ENCODE results near the gene PCK1.

Gene PCK1

DNA sequence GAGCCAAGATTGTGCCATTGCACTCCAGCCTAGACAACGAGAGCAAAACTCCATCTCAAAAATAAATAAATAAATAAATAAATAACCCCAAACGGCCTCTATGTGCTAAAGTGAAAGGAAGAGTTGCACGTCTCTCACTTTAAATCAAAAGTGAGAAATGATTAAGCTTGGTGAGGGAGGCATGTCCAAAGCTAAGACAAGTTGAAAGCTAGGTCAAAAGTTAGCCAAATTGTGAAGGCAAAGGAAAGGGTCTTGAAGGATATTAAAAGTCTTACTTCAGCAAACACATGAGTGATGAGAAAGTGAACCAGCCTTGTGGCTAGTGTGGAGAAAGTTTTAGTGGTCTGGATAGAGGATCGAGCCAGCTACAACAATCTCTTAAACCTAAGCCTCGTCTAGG, 45.0 kb downstream of the PCK1 start:
- DNase-seq (ENCODE audit: low read depth), result no peak

DNA sequence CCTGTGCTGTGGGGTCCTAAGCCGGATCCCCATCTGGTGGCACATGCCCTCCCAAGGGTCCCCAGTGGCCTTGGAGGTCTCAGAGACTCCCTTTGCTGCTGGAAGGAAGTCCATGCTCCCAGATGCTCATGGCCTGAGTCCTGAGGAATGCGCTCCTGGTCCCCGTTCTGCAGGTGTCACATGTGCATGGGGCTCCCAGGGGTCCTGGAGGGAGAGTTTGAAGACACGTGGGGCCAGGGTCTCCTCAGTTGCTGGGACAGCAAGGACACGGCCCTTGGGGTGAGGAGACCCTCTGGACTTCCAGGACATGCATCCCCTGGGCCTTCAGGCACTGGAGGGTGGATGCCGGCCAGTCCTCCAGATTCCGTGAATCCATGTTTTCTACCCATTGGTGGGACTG, 47.6 kb downstream of the PCK1 start:
- no peak for DNase-seq (ENCODE audit: low read depth)

DNA sequence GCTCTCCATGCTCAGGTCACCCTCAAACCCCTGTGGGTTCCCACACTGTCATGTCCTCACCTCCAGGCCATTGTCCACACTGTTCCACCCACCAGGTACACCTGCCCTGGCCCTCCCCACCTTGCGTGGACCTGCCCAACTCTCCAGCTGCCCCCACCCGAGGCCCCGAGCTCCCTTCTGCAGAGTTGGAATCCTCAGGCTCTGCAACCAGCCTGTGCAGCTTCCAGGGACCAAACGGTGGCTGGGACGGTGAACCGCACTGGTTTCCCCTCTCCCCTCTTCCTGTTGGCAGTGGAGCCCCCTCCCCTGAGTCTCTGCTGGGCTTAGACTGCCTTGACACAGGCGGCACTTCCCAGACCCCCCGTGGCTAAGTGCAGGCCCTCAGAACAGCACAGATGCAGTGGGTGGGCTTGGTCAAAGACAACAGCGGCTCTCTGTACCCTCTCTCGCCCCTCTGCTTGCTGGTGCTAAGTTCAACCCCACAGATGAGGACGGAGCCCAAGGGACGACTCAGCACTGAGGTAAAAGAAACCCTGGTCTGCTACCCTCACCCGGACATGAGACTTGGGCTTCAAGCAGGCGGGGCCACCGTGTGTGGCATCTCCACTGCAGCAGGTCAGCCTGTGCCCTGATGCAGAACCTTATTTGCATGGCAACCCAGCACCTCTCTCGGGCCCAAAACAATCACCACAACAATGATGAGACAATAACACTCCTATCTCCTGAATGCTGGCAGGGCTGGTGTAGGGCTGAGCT, 48.4 kb downstream of the PCK1 start:
- no peak for DNase-seq (ENCODE audit: low read depth)

DNA sequence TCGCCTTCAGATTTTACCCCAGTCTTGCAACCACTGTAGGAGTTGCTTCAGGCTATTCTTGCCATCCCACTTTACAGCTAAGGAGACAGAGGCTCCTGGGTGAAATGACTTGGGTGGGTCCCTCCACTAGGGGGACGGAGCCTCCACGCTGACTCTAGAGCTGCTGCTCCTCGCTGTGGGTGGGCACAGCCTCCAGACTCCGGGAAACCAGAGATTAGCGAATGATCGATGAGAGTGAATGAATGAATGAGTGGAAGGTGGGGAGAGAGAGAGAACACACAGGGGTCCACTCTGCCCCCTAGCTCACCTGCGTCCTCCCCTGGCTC, 48.9 kb downstream of the PCK1 start:
- DNase-seq (ENCODE audit: low read depth), result no peak

DNA sequence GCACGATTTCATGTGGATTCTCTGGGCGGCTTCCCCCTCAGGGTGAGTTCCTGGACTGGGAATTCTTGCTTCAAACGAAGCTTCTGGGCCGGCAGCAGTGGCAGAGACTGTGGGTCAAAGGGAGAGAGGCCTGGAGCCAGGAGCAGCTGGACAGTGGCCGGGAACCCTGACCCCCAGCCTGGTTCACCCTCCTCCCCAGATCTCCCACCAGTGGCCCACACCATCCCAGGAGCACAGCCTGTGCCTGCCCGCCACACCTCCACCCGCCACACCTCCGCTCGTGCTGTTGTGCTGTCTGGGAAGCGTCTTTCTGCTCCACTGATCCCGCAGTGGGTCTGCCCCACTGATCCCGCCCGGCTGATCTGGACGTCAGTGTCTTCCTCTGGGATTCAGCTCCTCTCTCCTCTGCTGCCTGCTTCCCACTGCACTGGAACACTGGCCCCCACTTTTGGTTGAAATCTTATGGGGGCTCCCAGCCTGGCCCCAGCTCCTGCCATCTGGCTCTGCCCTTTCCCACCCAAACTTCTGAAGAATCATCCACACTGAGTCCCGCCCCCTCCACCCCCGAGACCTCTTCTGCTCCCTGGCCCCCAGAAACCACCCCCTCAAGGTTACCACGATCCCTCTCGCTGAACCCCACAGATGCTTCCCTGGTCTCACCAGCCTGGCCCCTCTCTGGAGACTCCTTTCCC, 49.5 kb downstream of the PCK1 start:
- no peak for DNase-seq (ENCODE audit: low read depth)

DNA sequence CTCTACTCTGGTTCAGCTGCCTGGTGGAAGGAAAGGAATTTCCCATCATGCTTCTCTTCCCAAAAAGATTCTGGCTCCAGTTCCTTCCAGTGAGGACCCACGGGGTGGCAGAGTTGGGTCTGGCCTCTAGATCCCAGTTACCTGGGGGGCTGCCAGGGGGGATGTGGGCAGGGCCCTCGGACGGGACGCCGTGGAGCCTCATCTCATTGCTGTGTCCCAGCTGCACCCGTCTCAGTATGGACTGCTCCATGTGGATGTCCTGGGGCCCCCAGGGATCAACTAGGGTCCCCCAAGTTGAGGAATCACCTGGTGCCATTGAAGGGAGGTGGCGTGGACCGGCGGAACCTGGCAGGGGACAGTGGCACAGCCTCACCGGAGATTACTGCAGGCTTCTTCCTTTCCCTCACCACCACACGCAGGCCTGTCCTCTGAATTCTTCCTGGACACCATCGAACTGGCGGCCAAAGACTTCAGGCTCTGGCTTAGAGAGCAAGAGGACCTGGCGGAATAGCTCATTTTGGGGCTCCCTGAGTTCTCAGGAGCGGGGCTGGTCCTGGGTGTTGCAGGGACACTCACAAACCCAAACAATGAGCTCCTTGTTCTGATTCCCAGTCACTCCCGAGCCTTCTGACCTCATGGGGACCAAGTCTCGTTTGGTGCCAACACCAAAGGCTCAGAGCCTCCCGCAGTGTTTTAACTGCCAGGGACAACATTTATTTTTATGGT, 50.8 kb downstream of the PCK1 start:
- no peak for DNase-seq (ENCODE audit: low read depth)

DNA sequence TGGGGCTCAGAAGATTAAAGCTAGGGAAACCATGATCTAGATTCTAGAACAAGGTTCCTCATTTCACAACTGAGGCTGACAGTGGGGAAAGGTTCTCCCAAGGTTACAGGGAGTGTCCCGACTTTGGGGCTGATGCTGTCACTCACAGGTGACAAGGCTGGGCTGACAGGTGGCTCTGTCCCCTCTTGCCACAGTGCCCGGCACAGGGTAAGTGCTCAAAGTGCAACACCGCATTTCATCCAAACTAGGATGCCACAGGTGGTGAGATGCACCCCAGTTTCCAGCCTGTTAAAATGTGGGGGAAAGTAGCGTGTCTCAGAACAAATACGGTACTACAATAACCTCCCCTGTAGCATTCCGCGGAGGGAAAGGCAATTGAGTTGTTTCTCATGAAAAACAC, 51.5 kb downstream of the PCK1 start:
- DNase-seq (ENCODE audit: low read depth), result no peak

DNA sequence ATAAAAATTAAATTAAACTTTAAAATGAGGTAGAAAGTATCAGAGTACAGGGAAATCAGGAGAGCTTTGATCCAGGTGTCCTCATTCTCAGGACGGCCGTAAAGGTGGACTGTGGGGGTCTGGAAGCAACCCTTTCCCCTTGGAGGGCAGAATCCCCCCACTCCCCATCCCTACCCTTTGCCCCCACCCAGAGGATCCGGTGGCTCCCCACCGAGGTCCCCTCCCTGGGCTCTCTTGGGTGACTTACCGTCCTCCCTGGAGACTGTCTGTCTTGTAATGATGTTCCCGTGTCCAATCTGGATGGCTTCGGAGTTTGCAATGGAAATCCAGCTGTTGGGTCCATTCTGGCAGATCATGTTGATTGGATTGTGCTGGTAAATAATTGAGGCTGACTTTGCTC, 52.0 kb downstream of the PCK1 start:
- DNase-seq (ENCODE audit: low read depth), result no peak

DNA sequence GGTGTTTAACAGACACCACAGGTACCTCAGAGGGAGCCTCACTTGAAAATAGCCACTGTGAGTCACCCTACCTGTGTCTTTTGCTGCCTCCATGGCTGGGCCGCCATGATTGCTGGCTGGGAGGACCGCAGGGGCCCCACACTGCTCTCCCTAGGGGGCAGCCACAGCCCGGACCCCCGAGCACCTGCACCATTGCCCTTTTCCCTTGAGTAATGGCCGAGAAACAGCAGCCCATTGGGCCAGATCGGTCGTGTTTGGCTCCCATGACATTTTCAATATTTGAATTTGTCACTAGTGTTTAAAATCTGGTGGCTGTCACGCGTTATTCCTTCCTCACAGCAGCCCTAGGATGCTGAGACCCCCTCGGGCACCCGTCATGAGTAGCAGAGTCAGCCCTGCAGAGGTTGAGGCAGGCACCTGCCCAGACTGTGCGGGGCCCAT, 52.6 kb downstream of the PCK1 start:
- no peak for DNase-seq (ENCODE audit: low read depth)

DNA sequence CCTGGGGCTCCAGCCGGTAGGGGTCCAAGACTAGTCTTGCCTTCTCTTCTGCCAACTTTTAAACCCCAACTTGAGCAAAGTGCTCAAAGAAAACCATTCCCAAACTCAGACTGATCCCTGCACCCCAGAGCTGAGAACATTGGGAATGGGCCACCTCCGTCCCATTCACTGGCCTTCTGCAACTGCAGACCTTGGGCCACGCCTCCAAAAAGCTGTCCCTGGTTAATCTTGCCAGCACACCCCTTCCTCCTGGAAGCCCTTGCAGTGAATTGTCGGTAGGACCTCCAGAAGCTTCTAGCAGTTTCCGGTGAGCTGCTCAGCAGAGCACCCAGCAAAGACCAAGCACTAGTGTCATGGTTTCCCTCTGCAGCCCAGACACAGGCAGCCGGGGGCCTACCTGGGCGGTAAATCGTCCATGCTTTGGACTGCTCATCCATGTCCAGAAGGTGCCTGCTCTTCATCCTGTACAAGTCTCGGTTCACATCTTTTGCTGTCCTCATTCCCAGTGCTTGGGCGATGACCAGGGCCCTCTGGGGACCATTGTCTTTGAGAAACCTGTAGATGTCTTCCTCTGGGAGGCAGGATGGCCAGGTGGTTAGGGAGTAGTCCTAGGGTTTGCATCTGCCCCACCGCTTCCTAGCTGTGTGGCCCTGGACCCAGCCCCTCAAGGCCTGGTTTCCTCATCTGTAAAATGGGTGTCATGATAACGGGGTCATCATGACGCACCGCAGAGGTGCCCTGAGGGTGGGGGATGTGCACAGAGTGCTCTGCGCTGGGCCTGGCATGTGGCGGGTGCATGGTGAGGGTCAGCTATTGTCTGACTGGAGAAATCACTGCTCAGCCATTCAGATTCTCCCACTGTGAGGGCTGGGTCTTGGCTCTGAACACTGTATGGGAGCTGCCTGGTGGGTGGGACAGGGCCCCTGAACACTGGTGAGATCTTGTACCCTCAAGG, 53.9 kb downstream of the PCK1 start:
- DNase-seq (ENCODE audit: low read depth), result no peak

DNA sequence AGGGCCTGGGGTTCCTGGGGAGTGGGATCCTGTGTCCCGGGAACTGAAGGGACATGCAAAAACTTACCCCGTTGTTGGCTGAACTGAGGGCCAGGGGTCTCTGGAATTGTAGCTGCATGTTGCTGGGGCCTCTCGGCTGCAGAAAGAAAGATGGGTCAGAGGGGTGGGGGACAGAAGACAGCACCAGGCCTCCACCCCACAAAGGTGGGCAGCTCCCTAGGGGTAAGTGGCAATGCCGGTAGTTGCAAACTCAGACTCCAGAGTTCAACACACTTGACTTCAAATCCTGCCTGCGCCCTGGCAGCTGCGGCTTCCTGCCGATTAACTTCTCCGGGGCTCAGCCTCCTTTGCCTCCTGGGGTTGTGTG, 54.5 kb downstream of the PCK1 start:
- no peak for DNase-seq (ENCODE audit: low read depth)

DNA sequence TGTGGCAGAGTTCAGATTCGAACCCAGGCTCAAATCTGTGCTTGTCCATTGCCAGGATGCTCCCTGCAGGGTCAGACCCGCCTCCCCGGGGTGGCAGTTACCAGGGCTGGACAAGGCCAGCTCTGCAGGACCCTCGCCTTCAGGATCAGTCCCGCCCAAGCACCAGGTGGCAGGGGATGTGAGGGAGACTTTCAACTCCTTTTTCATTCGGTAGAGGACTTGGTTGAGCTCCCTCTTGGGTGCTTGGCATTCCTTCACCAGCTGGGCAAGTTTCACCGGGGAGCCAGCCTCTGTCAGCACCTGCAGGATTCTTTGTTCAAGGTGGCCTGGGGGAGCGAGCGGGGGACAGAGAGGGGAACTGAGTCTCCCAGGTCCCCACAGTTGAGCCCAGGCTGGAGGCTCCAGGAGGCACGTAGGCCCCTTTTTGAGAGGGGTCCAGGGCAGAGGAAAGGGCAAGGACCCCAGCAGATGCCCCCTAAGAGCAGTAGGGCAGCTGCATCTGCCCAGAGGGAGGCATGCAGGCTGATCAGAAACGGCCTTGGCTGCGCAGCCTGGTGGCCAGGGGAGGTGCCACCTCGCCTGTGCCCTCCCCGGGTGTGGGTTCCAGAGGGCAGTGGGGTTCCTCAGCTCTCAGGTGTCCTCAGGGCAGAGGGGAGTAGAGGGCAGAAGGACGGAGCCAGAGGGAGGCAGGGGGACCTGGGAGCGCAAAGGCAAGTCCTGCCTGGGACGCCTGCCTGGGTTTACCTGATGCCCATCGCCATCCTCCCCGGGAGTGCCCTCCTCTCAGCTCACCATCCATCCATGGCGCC, 55.4 kb downstream of the PCK1 start:
- no peak for DNase-seq (ENCODE audit: low read depth)

DNA sequence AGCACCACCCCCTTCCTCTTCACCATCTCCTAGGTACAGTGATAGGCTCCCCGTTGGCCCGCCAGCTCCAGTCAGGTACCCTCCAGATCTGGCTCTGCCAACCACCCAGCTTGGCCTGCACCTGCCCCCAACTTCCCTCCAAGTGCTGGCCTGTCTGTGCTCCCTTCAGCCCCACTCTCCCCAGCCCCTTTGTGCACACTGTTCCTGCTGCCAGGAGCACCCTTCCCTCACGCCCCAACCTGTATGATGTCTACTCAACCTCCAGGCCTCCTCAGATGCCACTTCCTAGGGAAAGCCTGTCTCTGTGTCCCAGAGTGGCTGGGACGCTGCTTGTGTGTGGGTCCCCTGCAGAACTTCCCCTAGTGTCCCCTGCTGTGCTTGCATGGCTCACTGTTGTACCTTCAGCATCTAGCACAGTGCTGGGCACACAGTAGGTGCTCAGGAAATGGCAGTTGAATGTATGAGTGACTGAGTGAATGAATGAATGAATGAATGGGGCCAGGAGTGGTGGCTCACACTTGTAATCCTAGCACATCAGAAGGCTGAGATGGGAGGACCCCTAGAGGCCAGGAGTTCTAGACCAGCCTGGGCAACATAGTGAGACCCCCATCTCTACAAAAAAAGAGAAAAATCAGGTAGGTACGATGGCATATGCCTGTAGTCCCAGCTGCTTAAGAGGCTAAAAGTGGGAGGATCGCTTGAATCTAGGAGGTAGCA, 56.3 kb downstream of the PCK1 start:
- DNase-seq (ENCODE audit: low read depth), result no peak

Measured in non-pigmented ciliary epithelial cell (primary cell).